Esophagus squamous epithelium (tissue), 4 donors: ENCODE measurements around the gene ZHX3.

Experiments
- POLR2A ChIP-seq, 4 donors: fragments of 450-650 bp; IDR thresholded peaks; one replicate each; pipeline ENCODE4 v1.6.1; 2017; ENCODE audit warnings: antibody characterized with exemption in 4 of 4, mild to moderate bottlenecking in 4 of 4, moderate library complexity in 3 of 4
- TF ChIP-seq, protein P1 (sequence below), 6 experiments: fragments of 450-650 bp in 4 of 6; fragments of 200-600 bp in 2 of 6; sonication (generic) in 2 of 6; IDR thresholded peaks; one replicate each; pipeline ENCODE4 v1.5.1; 2016 to 2019; ENCODE audit warnings: antibody characterized with exemption in 6 of 6, mild to moderate bottlenecking in 4 of 6, moderate library complexity in 4 of 6

DNA sequence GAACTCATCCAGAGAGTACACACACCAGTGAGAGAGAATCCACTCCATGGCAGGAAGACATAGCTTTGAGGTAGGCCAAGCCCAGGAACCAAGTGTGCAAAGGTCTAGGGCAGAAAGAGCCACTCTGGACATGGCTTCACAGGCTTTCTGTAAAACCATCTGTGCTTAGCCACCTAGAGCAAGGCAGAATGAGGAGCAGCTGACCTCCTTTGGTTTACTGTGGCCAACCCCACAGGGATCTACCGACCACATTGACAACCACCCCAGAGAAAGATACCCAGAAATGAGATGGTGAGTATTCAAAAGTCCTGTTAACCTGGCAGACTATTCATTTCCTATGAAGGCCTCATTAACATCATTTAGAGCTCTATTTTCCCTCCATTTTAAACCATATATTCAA, 10.5 kb downstream of the ZHX3 start:
- TF ChIP-seq, protein P1, sequence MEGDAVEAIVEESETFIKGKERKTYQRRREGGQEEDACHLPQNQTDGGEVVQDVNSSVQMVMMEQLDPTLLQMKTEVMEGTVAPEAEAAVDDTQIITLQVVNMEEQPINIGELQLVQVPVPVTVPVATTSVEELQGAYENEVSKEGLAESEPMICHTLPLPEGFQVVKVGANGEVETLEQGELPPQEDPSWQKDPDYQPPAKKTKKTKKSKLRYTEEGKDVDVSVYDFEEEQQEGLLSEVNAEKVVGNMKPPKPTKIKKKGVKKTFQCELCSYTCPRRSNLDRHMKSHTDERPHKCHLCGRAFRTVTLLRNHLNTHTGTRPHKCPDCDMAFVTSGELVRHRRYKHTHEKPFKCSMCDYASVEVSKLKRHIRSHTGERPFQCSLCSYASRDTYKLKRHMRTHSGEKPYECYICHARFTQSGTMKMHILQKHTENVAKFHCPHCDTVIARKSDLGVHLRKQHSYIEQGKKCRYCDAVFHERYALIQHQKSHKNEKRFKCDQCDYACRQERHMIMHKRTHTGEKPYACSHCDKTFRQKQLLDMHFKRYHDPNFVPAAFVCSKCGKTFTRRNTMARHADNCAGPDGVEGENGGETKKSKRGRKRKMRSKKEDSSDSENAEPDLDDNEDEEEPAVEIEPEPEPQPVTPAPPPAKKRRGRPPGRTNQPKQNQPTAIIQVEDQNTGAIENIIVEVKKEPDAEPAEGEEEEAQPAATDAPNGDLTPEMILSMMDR (IDR thresholded peaks at IDR 0.05), result no peak
- TF ChIP-seq POLR2A (IDR thresholded peaks at IDR 0.05), result no peak
